GM18511 (cell line): Measurements from ENCODE around the gene NUDT12.

Experiments used
- ATAC-seq: cut with Tn5 transposase; IDR thresholded peaks from one replicate; pipeline ENCODE4 v1.9.1; 2021; ENCODE audit warnings: mild to moderate bottlenecking, moderate library complexity; ENCODE audit not compliant: unreplicated experiment

The NUDT12 gene

GRCh38 chr5:103541569-103541968 lies 21.0 kb downstream of the NUDT12 start:
- no peak for ATAC-seq

- ATAC-seq, result peak; percentile 56
Measured at GRCh38 chr5:103541114-103541513, 21.5 kb downstream of the NUDT12 start.

- no peak for ATAC-seq
Measured at GRCh38 chr5:103539376-103540330, 22.9 kb downstream of the NUDT12 start.

- ATAC-seq, result no peak
Measured at GRCh38 chr5:103532086-103532734, 30.4 kb downstream of the NUDT12 start.

- ATAC-seq, result no peak
Measured at GRCh38 chr5:103526164-103526915, 36.2 kb downstream of the NUDT12 start.

- ATAC-seq, result no peak
Measured at GRCh38 chr5:103525361-103525760, 37.2 kb downstream of the NUDT12 start.

GRCh38 chr5:103523319-103523718 lies 39.3 kb downstream of the NUDT12 start:
- ATAC-seq, result no peak

- no peak for ATAC-seq
Measured at GRCh38 chr5:103522586-103522985, 40.0 kb downstream of the NUDT12 start.

GRCh38 chr5:103519550-103519949 lies 43.0 kb downstream of the NUDT12 start:
- ATAC-seq, result no peak

GRCh38 chr5:103514371-103514770 lies 48.2 kb downstream of the NUDT12 start:
- no peak for ATAC-seq

- ATAC-seq, result no peak
Measured at GRCh38 chr5:103513701-103514100, 48.9 kb downstream of the NUDT12 start.

- ATAC-seq, result no peak
Measured at GRCh38 chr5:103512500-103512899, 50.1 kb downstream of the NUDT12 start.

- no peak for ATAC-seq
Measured at GRCh38 chr5:103511554-103511885, 51.1 kb downstream of the NUDT12 start.

GRCh38 chr5:103510851-103511553 lies 51.6 kb downstream of the NUDT12 start:
- ATAC-seq, result no peak

- no peak for ATAC-seq
Measured at GRCh38 chr5:103505581-103506305, 56.8 kb downstream of the NUDT12 start.

GRCh38 chr5:103503066-103503465 lies 59.5 kb downstream of the NUDT12 start:
- no peak for ATAC-seq

GRCh38 chr5:103502662-103503061 lies 59.9 kb downstream of the NUDT12 start:
- ATAC-seq, result no peak
